Measurements from ENCODE around the gene P3H2.

DNA sequence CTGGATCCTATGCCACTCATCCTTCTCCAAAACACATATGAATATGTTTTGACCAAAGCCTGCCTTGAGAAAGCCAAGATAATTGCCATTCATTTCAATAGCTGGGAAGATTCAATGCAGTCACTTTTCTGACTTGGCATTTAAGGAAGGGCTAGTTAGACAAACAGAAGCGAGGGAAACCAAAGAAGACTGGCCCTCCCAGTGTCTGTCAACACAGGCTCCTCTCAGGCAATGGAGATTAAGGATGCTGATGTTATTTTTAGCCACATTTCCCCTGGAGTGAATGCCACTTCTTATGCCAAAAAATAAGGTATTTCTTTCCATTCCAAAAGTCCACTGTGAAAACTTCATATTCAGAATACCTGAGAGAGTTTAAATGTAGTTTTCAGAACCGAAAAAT, 101.7 kb downstream of the P3H2 start:
- TF ChIP-seq, protein P1, sequence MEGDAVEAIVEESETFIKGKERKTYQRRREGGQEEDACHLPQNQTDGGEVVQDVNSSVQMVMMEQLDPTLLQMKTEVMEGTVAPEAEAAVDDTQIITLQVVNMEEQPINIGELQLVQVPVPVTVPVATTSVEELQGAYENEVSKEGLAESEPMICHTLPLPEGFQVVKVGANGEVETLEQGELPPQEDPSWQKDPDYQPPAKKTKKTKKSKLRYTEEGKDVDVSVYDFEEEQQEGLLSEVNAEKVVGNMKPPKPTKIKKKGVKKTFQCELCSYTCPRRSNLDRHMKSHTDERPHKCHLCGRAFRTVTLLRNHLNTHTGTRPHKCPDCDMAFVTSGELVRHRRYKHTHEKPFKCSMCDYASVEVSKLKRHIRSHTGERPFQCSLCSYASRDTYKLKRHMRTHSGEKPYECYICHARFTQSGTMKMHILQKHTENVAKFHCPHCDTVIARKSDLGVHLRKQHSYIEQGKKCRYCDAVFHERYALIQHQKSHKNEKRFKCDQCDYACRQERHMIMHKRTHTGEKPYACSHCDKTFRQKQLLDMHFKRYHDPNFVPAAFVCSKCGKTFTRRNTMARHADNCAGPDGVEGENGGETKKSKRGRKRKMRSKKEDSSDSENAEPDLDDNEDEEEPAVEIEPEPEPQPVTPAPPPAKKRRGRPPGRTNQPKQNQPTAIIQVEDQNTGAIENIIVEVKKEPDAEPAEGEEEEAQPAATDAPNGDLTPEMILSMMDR (IDR thresholded peaks at IDR 0.05), result no peak
- TF ChIP-seq POLR2AphosphoS5 (IDR thresholded peaks at IDR 0.05) (no peak), EP300 (IDR thresholded peaks at IDR 0.05) (no peak)

Data from suprapubic skin (tissue), 4 donors.